ENCODE results near the gene SDC3. TPM values are rescaled to one million over a fixed set of nuclear protein-coding genes. Genes with fewer than 3 reads are reported as not detected.

The SDC3 gene
- total RNA-seq, 1 donor from 2014 or later: 51.9 TPM

DNA sequence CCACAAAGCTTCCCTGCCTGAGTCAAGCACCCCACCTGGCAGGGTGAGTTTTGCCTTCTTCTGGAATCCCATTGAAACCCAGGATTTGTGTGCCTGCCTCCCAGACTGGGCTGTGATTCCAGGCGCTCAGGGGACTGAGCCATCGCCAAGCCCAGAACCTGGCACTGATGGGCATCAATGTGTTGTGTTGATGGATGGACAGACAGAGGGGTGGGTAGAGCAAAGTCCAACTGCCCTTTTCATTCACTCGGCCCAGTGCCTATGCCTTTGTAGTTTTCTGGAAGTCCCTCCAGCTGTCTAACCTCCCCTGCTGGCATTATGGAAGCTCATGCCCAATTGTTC, 85.0 kb downstream of the SDC3 start:
- H3K36me3 ChIP-seq: no peaks in the 10 kb centered on the region
- intact Hi-C loops (cut with DNase I): no loop called here
- peak overlapping the region; percentile 46 to 58 for H3K4me3 ChIP-seq
- no peak for DNase-seq (ENCODE audit: low spot score in 2 of 2)
- peaks cover 4 to 13% of the 10 kb centered on the region in 2 donors for H3K4me1 ChIP-seq
- H3K27ac ChIP-seq: peak overlapping the region; percentile 95
- no peaks in the 10 kb centered on the region for H3K9me3 ChIP-seq
- TF ChIP-seq CTCF (IDR thresholded peaks at IDR 0.05): no peak
- no peaks in the 10 kb centered on the region for H3K27me3 ChIP-seq

DNA sequence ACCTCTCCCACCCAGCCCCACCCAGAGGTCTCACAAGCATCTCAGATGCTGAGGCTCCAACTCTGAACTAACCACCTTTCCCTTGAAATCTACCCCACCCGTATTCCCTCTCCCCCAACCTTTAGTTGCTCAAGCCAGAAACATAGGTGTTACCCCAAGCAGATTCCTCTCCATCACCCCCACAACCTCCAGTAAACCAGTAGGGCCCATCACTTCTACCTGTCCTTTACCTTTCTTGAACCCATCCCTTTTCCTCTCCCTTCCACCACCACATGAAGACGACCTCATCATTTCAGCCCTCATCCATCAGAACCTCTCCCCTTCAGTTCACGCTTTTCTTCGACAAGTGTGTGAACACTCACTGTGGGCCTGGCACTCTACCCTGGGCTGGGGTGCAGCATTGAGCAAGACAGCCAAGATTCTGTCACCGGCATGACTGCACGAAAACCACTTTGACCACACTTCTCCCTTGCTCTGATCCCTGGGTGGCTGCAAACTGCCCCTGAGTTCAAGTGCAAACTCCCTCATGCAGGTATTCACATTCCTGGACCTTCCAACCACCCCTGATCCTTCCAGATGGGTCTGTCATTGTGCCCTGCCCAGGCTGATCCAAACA, 85.5 kb downstream of the SDC3 start:
- Histone ChIP-seq H3K4me3 (no peak overlapping the region), H3K27me3 (no peaks in the 10 kb centered on the region), H3K4me1 (peaks cover 4 to 13% of the 10 kb centered on the region in 2 donors), H3K27ac (peak overlapping the region; percentile 95), H3K9me3 (no peaks in the 10 kb centered on the region), H3K36me3 (no peaks in the 10 kb centered on the region)
- no peak for TF ChIP-seq CTCF (IDR thresholded peaks at IDR 0.05)
- DNase-seq (ENCODE audit: low spot score in 2 of 2): no peak
- intact Hi-C loops (cut with DNase I): no loop called here

- Histone ChIP-seq H3K27me3 (no peaks in the 10 kb centered on the region), H3K4me1 (peaks cover 4 to 13% of the 10 kb centered on the region in 2 donors), H3K36me3 (no peaks in the 10 kb centered on the region), H3K4me3 (no peak overlapping the region), H3K27ac (no peak overlapping the region), H3K9me3 (no peaks in the 10 kb centered on the region)
- intact Hi-C loops (cut with DNase I): no loop called here
- DNase-seq (ENCODE audit: low spot score in 2 of 2): no peak
- no peak for TF ChIP-seq CTCF (IDR thresholded peaks at IDR 0.05)
Measured at GRCh38 chr1:30822006-30822405, 86.6 kb downstream of the SDC3 start.

DNA sequence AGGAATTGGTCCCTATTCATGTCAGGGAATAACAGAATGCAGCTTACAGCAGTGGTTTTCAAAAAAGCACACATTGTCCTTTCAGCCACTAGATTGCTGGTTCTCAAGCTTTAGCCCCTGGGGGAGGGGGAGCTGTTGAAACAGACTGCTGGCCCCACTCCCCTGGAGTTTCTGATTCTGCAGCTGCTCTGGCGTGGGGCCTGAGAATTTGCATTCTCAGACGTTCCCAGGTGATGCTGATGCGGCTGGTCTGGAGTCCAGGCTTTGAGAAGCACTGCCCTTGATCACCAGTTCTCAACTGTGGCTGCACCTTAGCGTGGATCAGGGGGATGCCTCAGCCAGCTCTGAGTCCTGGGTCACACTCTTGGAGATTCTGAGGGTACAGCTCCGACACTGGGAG, 88.3 kb downstream of the SDC3 start:
- Histone ChIP-seq H3K4me3 (no peak overlapping the region), H3K9me3 (no peaks in the 10 kb centered on the region), H3K36me3 (no peaks in the 10 kb centered on the region), H3K27me3 (no peaks in the 10 kb centered on the region), H3K27ac (no peak overlapping the region), H3K4me1 (peaks cover 4 to 13% of the 10 kb centered on the region in 2 donors)
- DNase-seq (ENCODE audit: low spot score in 2 of 2): no peak
- TF ChIP-seq CTCF (IDR thresholded peaks at IDR 0.05): no peak
- intact Hi-C loops (cut with DNase I): no loop called here

Other genes starting within 250 kb of the SDC3 start
- 0.85 TPM for gene MATN1, start 185.2 kb downstream of the SDC3 start, total RNA-seq
- 56.1 TPM for gene LAPTM5, start 151.0 kb downstream of the SDC3 start, total RNA-seq
- gene PUM1, start 157.0 kb upstream of the SDC3 start, total RNA-seq: 52.3 TPM

Measured in ascending aorta (tissue), 2 donors.